GM03348 (cell line): Measurements from ENCODE around the gene SMIM35.
"Not testable (repeated sequence)": the region's sequence is repeated elsewhere in the genome, so short reads cannot be mapped to it uniquely, and the experiment has no call there.

Experiments
- DNase-seq: peaks from one replicate; pipeline ENCODE4 v3.0.0; 2012; ENCODE audit warnings: low spot score

The SMIM35 gene

DNA sequence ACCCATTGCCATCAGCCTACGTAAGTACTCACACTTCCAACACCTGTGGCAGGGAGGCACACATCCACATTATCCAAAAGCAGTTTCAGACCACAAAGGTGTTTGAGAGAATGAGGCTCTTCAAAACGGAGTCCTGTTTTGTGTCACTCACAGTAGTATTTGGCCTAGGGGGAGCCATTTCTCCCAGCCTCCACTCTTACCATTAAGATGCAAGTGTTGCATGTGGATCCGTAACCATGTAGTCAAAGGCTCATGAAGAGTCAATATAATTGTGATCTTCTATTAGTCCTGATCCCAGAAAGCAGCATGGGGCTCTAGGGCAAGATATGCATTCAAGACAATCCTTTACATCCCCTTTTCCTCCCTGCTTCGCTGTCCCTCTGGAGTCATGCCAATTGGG, 59.1 kb downstream of the SMIM35 start:
- no peak for DNase-seq

DNA sequence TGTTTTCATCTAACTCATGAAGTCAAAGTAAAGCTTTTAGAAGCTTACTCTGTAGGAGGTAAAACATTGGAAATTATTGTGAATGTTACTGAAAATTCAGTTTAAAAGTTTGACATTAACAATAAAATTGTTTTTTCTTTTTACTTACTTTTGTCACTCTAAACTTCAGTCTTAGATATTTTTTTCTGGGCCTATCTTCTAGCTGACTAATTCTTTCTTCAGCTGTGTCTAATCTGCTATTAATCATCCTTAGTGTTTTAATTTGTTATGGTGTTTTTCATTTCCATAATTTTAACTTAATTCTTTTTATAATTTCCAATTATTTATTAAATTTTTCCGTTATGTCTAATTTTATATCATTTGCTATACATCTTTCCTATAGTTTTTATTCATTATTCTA, 65.6 kb downstream of the SMIM35 start:
- no peak for DNase-seq

DNA sequence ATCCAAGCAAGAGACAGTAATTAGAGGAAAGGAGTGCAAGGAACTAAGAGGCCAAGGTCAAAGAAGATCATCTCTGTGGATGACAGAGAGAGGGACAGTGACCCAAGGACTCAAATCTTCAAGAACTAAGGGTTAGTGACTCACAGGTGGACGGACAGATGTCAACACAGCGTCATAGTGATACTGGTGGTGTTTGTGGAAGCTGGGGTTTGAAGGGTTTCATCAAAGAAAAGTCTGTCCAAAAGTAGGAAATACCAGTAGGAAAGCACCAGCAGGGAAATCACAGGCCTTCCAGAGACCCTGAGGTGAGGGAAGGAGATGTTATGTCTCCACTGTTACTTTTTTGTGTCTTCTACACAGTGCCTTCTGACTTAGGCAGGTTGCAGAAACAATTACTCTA, 68.4 kb downstream of the SMIM35 start:
- no peak for DNase-seq

DNA sequence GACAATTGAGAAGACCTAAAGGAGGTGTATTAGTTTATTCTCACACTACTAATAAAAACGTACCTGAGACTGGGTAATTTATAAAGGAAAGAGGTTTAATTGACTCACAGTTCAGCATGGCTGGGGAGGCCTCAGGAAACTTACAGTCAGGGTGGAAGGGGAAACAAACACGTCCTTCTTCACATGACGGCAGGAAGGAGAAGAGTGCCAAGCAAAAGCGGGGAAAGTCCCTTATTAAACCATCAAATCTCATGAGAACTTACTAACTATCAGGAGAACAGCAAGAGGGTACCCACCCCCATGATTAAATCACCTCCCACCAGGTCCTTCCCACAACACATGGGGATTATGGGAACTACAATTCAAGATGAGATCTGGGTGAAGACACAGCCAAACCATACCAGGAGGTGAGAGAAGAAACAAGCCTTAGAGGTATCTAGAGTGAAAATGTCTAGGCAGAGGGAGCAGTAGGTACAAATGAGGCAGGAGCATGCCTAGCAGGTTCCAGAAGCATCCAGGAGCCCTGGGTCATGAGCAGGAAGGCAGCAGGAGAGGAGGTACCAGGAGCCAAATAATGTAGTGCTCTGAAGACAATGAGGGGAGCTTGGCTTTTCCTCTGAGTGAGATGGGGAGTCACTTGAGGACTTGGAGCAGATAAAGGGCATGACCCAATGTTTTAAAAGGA, 69.0 kb downstream of the SMIM35 start:
- DNase-seq, result no peak

DNA sequence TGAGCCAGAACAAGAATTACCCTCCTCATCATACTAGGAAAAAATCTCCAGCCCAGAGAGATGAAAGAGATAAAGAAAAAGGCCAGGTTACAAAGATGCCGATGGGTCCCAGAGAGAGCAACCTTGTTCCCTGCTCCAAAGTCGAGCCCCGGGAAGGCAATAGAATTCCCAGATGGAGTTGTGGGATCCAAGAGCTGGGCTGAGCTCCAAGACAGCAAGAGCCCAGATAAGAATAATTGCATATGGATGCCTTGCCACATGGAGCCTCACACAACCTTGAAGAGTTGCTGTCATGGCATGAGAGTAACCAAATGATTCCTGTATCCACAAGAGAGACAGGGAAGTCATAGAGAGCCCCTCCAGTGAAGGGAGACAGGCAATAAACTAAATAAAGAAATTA, 69.7 kb downstream of the SMIM35 start:
- DNase-seq, result no peak

DNA sequence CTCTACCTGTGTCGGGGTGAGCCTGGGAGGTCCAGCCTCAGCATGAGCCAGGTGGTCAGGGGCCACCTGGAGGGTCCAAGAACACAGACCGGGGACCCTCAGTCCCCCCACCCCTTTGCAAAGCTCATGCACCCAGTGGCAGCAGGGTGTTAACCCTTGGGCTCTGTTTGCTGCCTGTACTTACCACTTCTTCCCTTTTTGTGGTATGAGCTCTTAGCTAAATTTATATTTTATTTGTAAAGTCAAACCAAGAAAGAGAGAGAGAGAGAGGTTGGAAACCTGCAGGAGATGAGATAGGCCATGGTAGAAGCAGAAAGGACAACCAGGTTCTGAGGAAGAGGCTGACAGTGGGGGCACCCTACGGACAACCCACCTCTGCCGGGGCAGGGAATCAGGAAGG, 70.7 kb downstream of the SMIM35 start:
- DNase-seq, result no peak

DNA sequence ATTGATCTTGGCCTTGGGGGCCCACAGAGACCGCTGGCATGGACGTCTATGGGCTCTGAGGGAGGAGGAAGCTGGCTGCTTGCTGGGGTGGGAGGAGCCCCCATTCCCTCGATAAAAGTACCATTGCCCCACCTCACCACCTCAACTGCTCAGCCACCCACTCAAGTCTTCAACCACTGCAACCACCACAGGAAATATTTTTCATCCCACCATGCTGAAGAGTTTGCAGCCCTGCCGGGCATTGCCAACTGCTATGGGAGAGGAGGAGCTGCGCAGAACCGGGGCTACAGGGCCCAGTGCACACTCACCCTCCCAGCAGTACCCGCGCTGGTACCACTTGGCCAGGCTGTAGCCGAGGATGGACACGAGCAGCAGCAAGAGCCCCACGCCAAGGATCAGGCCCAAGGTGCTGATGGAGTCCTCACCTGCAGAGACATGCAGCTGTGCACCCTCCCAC, 71.3 kb downstream of the SMIM35 start:
- no peak for DNase-seq

DNA sequence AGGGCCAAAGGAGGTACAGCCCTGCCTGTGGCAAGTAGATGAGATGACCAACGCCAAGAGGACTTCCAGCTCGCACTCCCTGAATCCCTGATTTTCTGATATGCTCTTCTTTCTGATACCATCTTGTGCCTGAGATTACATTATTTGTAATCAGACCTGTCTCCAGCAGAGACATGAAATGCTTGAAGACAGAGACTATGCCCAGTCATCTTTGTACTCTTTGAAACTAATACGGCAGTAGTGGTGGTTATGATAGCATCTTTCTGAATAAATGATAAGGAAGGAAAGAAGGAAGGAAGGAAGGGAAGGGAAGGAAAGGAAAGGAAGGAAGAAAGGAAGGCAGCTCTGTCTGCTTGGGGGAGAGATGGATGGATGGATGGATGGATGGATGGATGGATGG, 72.7 kb downstream of the SMIM35 start:
- no peak for DNase-seq

DNA sequence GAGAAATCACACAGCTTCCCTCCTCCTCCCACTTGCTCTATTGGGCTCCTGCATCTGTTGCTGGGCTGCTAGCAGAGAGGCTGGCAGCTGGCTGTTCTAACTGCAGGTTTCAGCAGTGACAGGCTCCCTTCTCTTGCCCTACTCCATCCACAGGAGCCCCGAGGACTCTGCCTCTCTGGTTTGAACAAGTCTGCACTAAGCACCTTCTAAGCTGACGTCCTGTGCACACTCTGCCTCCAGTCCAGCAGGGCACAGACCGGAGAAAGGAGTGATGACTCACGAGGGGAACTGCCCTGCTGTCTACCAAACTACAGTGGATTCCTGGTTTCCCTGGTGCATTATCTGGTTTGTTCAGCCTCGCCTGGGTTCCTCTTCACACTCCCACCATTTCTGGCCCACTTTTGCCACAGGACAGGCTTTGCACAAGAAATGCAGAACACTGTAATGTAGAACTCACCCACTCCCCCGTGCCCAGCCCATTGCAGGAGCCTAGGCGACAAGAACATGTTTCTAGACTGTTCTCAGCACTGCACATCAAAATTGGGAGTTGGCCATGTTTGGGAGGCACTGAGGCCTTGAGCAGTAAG, 74.6 kb downstream of the SMIM35 start:
- DNase-seq, result peak; percentile 27

DNA sequence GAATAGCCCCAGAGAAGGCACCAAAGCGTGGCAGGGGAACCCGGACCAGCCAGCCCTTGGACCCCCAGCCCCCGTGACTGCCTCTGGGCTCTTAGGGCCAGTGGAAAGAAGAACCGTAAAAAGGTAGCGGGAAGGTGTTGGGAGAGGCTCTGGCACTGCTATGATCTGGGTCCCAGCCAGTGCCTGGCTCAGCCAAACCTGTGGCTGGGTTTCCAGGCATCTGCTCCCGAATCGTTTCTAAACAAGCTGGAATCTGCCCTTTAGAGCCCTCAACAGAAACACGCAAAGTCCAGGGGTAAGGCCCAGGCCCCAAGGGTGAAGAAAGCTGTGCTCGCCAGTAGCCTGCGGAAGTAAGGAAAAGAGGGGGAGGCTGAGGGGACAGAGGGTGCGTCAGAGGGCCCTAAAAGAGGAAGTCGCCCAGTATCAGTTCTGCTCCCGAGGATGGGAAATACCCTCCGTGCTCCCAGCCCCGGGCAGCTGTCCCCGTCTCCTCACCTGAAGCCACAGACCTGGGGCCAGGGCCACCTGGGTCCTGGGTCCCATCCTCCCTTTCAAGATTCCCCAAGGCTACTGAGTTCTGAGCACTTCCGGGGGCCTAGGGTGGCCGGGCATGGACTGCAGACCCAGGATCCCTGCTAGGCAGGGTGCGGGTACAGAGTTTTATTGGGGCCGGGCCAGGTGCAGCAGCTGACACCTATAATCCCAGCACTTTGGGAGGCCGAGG, 75.9 kb downstream of the SMIM35 start:
- no peak for DNase-seq

DNA sequence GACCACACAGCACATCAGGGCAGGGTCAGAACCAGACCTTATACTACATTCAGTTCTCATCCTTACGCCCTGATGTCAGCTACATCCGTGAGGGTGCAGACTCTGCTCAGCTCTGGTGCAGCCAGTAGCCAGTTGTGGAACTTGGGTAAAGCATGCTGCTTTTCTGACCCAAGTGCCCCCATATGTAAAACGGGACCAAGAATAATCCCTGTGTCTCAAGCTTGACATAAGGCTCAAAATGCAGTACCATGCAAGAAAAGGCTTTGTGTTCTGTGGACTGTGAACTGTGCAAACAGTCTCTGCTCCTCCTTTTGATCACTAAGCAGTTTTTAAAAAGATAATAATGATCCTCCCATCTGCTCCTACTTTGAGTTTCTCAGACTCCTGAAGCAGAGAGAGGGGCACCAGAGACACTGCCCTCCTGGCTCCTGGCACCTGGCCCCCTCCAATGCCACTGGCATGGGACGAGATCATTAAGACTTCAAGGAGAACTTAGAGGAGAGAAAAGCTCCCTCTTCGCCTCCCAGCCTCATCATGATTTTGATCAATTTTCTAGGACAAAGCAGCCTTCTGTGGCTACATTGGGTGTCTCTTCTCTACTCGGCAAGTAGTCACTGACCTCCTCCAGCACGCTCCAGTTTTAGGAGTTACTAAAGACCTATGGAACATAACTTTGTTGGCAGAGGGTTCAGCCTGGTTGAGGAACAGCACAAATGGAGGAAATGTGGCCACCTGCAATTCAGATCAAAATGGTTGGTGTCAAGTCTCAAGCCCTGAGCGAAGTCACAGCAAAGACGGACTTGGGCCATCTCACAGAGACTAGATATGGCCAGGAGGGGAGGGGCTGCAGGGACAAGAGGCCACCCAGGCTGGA, 76.7 kb downstream of the SMIM35 start:
- no peak for DNase-seq

DNA sequence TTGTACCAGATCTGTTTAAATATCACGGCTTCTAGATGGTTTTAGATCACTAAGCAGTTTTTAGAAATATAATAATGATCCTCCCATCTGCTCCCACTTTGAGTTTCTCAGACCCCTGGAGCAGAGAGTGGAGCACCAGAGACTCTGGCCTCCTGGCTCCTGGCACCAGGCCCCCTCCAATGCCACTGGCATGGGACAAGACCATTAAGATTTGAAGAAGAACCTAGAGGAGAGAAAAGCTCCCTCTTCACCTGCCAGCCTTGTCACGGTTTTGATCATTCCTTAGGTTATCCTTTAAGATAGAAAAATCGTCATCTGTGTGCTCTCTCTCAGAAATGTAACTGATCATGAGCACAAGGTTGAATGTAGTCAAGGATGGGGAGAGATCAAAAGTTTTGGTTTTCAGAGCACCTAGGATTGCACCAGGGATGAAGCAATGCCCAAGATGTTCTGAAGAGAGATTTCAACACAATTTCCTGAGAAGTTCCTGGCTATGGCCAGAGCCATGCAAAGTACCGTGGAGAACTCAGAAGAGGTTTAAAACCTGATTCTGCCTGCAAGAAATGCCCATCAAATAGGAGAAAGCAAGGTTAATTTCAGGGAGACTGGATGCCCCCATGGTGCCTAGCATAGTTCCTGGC, 78.4 kb downstream of the SMIM35 start:
- DNase-seq, result no peak

DNA sequence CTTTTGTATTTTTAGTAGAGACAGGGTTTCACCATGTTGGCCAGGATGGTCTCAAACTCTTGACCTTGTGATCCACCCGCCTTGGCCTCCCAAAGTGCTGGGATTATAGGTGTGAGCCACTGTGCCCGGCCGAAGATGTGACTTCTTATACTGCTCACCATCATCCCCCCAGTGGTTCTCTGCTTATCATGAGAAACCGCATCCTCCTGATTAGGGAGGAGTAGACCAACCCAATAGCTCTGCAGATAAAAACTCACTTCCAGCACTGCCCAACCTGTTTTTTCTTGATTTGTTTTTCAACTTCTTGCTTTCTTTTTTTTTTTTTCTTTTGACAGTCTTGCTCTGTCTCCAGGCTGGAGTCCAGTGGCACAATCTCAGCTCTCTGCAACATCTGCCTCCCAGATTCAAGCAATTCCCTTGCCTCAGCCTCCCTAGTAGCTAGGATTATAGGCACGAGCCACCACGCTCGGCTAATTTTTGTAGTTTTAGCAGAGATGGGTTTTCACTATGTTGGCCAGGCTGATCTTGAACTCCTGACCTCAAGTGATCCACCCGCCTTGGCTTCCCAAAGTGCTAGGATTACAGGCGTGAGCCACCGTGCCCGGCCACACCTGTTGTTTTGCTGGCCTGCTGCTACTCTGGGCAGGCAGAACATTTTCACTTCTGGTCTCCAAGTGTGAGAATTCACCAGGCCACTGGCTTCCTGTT, 79.0 kb downstream of the SMIM35 start:
- not testable (repeated sequence) for DNase-seq

DNA sequence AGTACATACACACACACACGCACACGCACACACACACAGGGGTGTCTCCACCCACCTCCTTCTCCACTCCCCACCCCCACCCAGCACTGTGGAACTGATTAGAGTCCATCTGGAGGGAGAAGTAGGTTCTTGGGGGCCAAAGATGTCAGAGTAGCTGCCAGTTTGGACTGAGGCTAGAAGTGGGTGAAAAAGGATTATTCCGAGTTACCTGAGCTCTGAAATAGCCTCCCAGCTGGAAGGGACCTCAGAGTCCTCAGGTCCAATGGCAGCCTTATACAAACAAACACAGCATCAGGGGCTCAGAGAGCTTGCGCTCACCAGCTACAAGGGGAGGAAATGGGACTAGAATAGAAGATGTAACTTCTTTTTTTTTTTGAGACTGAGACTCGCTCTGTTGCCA, 79.7 kb downstream of the SMIM35 start:
- no peak for DNase-seq

DNA sequence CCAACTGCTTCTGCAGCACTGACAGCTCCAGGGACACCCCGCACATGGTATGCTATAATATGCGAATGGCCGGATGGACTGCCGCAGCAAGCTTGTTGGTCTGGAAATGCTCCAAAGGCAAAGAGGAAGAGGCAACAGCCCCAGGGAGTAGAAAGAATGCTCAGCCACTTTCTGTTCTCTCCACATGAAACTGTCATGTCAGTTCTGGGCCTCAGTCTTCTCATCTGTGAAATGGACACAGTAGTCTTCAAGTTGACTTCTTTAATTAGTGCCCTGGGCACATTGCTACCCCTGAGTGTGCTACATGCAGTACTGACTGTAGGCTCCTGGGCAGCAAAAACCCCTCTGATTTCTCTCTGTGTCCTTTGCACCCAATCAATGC, 80.6 kb downstream of the SMIM35 start:
- no peak for DNase-seq

DNA sequence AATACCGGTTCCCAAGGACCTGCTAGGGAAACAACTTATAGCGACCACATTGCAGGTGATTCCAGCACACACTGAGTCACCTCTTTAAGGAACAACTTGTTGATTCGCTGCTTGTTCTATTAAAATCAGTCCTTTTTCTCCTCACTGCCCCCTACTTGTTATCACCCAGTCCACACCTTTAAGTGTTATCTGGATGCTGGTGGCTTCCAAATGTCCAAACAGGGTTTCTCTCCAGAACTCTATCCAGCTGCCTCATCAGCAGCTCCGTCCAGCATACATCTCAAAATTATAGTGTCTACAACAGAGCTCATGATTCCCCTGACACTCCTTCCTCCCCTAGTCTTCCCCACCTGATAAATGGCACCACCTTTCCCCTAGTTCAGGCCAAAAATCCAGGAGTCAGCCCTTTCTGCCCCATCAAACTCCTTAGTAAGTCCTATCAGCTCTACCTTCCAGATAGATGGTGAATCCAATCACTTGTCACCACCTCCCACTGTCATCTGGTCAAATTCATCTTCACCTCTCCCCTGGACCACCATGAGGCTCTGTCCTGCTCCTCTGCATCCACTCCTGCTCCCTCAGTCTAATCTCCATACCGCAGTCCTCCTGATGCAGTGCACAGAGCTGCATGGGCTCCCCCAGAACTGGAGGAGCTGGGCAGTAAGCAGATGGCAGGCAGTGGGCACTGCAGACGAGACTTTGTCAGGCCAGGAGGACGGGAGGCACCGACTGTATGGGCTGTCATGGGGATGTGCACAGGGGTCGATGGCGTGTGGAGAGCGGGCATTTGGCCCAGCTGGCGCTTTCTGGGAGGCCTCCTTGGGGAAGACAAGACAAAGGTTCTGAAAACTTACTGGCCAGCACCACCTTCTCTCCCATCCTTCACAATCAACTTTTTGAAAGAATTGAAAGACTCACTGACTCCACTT, 81.3 kb downstream of the SMIM35 start:
- DNase-seq, result no peak

DNA sequence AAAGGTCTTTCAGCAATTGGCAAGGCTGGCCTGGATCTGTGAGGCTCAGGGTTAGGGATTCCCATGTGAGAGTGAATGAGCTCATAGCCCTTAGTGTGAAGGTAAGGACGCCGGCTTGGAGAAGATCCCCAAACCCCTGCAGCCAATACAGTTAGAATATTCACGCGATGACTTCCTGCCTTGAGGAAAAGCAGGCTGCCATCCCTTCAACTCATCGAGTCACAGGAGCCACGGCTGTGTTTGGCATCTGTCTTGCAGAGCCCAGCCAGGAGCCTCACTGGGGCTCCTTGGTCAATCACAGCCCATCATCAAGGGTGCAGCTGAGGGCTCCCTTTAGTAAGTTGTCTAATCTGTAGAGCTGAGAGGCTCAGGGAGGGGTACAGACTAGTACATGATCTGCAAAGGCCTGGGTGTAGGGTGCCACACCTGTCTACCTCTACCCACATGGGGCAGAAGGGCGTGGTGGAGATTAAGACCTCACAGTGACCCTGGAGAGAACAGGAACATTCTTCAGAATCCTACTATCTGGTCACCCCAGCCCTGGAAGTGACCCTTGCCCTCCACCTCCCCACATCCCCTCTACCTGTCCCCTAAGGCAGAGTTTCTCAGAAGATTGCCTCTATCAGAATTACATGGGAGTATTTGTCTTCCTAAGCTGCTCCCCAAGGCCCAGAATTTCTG, 82.1 kb downstream of the SMIM35 start:
- no peak for DNase-seq

DNA sequence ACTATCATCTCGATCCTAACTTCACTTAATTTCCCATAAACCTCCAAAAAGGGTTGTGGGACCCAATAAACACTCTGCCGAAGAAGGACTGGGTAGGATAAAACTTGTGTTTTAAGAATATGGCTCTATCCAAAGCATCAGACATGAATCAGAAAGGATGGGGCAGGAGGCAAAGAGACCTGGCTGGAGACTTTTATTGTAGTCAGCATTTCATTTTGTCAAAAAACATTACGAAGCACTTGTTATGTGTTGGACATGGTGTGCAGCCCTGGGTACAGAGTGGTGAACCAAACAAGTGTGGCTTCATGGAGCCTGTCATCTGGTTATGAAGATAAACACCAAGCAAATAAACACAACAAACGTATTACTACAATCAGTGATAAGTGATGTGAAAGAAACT, 83.3 kb downstream of the SMIM35 start:
- no peak for DNase-seq

DNA sequence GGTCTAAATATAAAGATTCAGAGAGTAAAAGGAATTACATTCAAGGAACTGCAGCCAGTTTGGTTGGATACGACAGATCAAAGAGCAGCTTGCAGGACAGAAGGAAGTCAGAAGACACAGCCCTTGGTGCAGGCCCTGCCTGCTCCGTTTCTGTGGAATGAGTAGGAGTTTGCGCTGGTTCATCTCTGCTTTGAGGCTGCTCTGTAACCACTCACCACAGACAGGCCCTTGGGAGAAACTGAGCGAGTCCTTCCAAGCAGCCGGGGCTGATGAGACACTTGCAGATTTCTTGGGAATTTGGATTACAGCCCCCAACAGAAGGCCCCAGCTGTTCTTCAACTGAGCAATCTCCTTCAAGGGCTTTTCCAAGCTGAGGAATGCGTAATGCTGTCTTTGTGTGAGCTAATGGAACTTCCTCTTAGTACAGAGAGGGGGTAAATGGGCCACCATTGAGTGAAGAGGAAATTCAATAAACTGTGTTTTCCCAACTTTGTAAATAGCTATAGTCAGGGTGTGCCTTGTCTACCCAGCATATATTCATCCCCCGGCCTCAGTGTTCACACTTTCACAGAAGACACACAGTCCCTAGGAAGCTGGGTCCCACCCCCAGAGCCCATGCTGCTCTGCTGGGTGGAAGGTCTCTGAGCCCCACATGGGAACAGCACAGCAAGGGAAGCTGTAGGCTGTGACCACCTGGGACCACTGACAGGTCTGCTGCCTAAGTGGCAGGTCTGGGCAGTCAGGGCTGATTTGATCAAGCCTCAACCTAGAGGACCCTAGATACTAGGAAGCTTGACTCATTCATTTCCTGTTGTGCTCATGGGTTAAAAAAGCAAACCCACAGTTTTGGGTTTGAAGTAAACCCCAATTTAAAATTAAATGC, 84.0 kb downstream of the SMIM35 start:
- no peak for DNase-seq
